ENCODE data around the gene SLC27A4. TPM values are rescaled to one million over a fixed set of nuclear protein-coding genes. Genes with fewer than 3 reads are reported as not detected.
A peak's percentile ranks its signal among the peaks of the same experiment; 100 is the strongest.

The SLC27A4 gene
- total RNA-seq, 2 experiments from 2014 or later: 13.6 to 13.9 TPM

GRCh38 chr9:128316421-128316820, 23.9 kb upstream of the SLC27A4 start:
- Mint-ChIP-seq H3K27ac (no peak overlapping the region), H3K36me3 (no peaks in the 10 kb centered on the region), H3K9me3 (no peaks in the 10 kb centered on the region), H3K4me1 (no peaks in the 10 kb centered on the region), H3K4me3 (no peak overlapping the region), H3K27me3 (no peaks in the 10 kb centered on the region)
- no peak for ATAC-seq (ENCODE audit: low read depth)
- POLR2A ChIA-PET: no interaction called here
- DNase-seq: no peak

- Mint-ChIP-seq H3K36me3 (no peaks in the 10 kb centered on the region), H3K27me3 (no peaks in the 10 kb centered on the region), H3K4me3 (no peak overlapping the region), H3K27ac (no peak overlapping the region), H3K9me3 (no peaks in the 10 kb centered on the region), H3K4me1 (no peaks in the 10 kb centered on the region)
- DNase-seq (no peak), ATAC-seq (ENCODE audit: low read depth) (no peak)
- POLR2A ChIA-PET: no interaction called here
These were observed 22.7 kb upstream of the SLC27A4 start for GRCh38 chr9:128317629-128318028.

GRCh38 chr9:128321343-128321742, 19.0 kb upstream of the SLC27A4 start:
- DNase-seq (no peak), ATAC-seq (ENCODE audit: low read depth) (no peak)
- H3K36me3 Mint-ChIP-seq: no peaks in the 10 kb centered on the region
- POLR2A ChIA-PET: interaction anchor here (1.1 to 1.5 kb wide), 2 partner anchors 8 to 21 kb away, joined by 3 to 6 read pairs; no protein-coding TSS in a partner anchor
- H3K4me1 Mint-ChIP-seq: peaks cover 14% of the 10 kb centered on the region
- H3K27ac Mint-ChIP-seq: no peak overlapping the region
- no peaks in the 10 kb centered on the region for H3K9me3 Mint-ChIP-seq
- peak overlapping the region; percentile 83 for H3K4me3 Mint-ChIP-seq
- H3K27me3 Mint-ChIP-seq: no peaks in the 10 kb centered on the region

DNA sequence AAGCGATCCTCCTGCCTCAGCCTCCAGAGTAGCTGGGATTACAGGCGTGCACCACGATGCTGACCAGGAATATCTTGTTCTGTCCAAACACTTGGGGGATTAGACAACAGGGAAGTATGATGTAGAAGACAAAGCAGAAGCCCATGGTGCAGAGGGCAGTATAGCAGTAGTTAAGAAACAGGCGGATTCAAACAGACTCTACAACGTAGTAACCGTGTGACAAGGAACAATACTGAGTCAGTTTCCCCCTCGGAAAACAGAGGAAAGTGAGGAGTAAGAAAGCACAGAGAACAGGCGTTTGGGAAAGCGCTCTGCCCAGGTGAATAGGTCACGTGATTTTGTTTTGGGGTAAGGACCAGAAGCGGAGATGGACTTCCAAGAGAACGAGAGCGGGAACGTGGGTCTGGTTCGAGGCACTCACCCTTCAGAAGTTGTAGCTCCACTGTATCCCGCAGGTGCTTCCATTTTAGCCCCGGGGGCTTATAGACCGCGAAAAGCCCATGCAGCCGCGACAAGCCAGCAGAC, 18.4 kb upstream of the SLC27A4 start:
- Mint-ChIP-seq H3K36me3 (no peaks in the 10 kb centered on the region), H3K9me3 (no peaks in the 10 kb centered on the region), H3K27me3 (no peaks in the 10 kb centered on the region), H3K27ac (peak overlapping the region; percentile 90), H3K4me3 (peak overlapping the region; percentile 83), H3K4me1 (peaks cover 14% of the 10 kb centered on the region)
- ATAC-seq (ENCODE audit: low read depth) (peak; percentile 1), DNase-seq (no peak)
- POLR2A ChIA-PET: interaction anchor here (0.6 to 1.5 kb wide), 3 partner anchors 9 to 22 kb away, joined by 3 to 6 read pairs (median 3); no protein-coding TSS in a partner anchor

DNA sequence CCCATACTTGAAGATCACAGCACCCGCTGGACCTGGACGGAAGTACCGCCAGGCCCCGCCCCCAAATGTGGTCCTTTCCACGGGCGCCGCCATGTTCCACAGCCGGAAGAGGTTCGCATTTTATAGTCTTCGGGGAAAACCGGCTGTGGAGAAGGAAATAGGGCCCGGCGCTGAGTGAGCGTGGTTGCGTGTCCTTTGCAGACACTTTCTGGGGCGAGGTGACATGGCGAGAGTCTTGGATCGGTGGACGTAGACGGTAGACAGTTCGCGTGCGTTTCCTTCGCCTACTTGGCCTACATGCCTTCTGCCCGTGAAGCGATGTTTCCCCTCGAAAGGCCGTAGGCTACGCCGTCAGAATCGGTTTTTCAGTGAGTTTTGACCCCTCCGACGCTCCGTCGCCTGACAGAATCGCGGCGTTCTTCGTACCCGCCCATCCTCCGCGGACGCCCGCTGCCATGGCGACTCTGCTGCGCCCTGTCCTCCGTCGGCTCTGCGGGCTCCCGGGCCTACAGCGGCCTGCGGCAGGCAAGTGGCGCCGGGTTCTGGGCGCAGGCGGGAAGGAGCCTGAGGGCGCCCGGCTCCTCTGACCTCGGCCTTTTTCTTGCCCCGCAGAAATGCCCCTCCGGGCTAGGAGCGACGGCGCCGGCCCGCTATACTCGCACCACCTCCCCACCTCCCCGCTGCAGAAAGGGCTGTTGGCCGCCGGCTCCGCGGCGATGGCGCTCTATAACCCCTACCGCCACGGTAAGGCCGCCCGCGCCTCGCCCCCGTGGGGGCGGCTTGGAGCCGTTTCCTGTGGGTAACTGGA, 17.7 kb upstream of the SLC27A4 start, which contains the start of the genes COQ4 and TRUB2:
COQ4 (plus strand) TSS at position 436 of the 808 bp plus-strand sequence; CDS start at position 456, 20 bp downstream.
TRUB2 (minus strand) TSS at position 44 of the 808 bp plus-strand sequence; CDS start at position 5, 39 bp downstream.
- H3K4me1 Mint-ChIP-seq: peaks cover 14% of the 10 kb centered on the region
- ATAC-seq (ENCODE audit: low read depth) (peak; percentile 86), DNase-seq (peak; percentile 92)
- no peaks in the 10 kb centered on the region for H3K36me3 Mint-ChIP-seq
- H3K4me3 Mint-ChIP-seq: peak within 1 kb of the TSS; percentile 83
- peak within 1 kb of the TSS; percentile 90 for H3K27ac Mint-ChIP-seq
- no peaks in the 10 kb centered on the region for H3K9me3 Mint-ChIP-seq
- POLR2A ChIA-PET: interaction anchor here (1.1 to 1.5 kb wide), 2 partner anchors 9 to 23 kb away, joined by 3 to 6 read pairs; no protein-coding TSS in a partner anchor
- H3K27me3 Mint-ChIP-seq: no peaks in the 10 kb centered on the region

- Mint-ChIP-seq H3K4me1 (peaks cover 14% of the 10 kb centered on the region), H3K4me3 (peak overlapping the region; percentile 83), H3K27ac (peak overlapping the region; percentile 90), H3K9me3 (no peaks in the 10 kb centered on the region), H3K27me3 (no peaks in the 10 kb centered on the region), H3K36me3 (no peaks in the 10 kb centered on the region)
- DNase-seq: no peak
- no peak for ATAC-seq (ENCODE audit: low read depth)
- POLR2A ChIA-PET: no interaction called here
These were observed 17.1 kb upstream of the SLC27A4 start for GRCh38 chr9:128323212-128323730.

GRCh38 chr9:128323791-128324190, 16.5 kb upstream of the SLC27A4 start:
- Mint-ChIP-seq H3K4me1 (peaks cover 14% of the 10 kb centered on the region), H3K9me3 (no peaks in the 10 kb centered on the region), H3K27me3 (no peaks in the 10 kb centered on the region), H3K4me3 (peak overlapping the region; percentile 83), H3K36me3 (no peaks in the 10 kb centered on the region), H3K27ac (peak overlapping the region; percentile 90)
- POLR2A ChIA-PET: no interaction called here
- DNase-seq (no peak), ATAC-seq (ENCODE audit: low read depth) (no peak)

DNA sequence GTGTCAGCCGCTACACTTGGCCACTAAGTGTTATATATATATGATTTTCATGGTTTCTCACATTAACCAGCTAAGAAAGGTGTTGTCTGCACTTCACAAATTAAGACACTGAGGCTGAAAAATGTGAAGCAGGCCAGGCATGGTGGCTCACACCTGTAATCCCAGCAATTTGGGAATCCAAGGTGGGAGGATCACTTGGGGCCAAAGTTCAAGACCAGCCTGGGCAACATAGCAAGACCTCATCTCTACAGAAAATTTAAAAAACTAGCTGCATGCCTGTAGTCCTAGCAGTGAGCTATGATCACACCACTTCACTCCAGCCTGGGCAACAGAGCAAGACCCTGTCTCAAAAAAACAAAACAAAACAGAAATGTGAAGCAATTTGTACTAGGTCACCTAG, 15.9 kb upstream of the SLC27A4 start:
- peak overlapping the region; percentile 90 for H3K27ac Mint-ChIP-seq
- POLR2A ChIA-PET: interaction anchor here (0.6 kb wide), 1 partner anchor 12 kb away, joined by 3 read pairs; no protein-coding TSS in a partner anchor
- peaks cover 14% of the 10 kb centered on the region for H3K4me1 Mint-ChIP-seq
- H3K4me3 Mint-ChIP-seq: peak overlapping the region; percentile 83
- no peaks in the 10 kb centered on the region for H3K36me3 Mint-ChIP-seq
- H3K27me3 Mint-ChIP-seq: no peaks in the 10 kb centered on the region
- no peak for DNase-seq
- no peak for ATAC-seq (ENCODE audit: low read depth)
- H3K9me3 Mint-ChIP-seq: no peaks in the 10 kb centered on the region

DNA sequence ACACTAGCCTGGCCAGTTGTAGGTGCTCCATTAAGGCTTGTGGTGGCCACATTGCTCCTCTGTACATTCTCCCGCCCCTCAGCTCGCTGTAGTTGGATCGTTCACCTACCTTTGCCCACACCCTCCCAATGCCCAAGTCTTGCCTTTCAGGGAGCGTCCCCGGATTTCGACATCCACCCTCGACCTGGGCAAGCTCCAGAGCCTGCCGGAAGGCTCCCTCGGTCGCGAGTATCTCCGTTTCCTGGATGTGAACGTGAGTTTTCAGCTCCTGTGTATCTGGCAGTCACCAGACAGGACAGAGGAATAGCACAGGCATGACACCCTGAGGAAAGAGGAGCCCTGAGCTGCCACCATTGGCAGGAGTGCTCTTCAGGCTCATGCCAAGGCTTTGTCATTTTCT, 14.7 kb upstream of the SLC27A4 start:
- DNase-seq (no peak), ATAC-seq (ENCODE audit: low read depth) (no peak)
- Mint-ChIP-seq H3K4me1 (peaks cover 14% of the 10 kb centered on the region), H3K36me3 (no peaks in the 10 kb centered on the region), H3K27me3 (no peaks in the 10 kb centered on the region), H3K27ac (no peak overlapping the region), H3K4me3 (no peak overlapping the region), H3K9me3 (no peaks in the 10 kb centered on the region)
- POLR2A ChIA-PET: no interaction called here

DNA sequence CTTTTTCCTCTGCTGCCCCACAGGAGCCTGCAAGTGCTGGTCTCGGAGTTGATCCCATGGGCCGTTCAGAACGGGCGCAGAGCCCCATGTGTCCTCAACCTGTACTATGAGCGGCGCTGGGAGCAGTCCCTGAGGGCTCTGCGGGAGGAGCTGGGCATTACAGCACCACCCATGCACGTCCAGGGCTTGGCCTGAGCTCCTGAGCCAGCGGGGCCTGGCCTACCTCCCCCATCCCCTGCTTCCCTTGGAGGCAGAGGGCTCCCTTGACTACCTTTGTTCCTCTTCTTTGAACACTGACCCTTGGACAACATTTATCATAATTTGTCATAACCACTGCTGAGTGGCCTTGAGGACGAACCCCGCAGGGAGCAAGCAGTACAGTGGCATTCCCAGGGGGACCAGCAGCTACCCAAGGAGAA, 6.9 kb upstream of the SLC27A4 start:
- POLR2A ChIA-PET: no interaction called here
- Mint-ChIP-seq H3K4me3 (no peak overlapping the region), H3K27ac (no peak overlapping the region), H3K27me3 (no peaks in the 10 kb centered on the region), H3K9me3 (no peaks in the 10 kb centered on the region), H3K36me3 (no peaks in the 10 kb centered on the region), H3K4me1 (no peaks in the 10 kb centered on the region)
- DNase-seq (no peak), ATAC-seq (ENCODE audit: low read depth) (no peak)

GRCh38 chr9:128335161-128335560, 5.2 kb upstream of the SLC27A4 start:
- POLR2A ChIA-PET: no interaction called here
- no peaks in the 10 kb centered on the region for H3K4me1 Mint-ChIP-seq
- ATAC-seq (ENCODE audit: low read depth) (no peak), DNase-seq (no peak)
- H3K4me3 Mint-ChIP-seq: no peak overlapping the region
- H3K27me3 Mint-ChIP-seq: no peaks in the 10 kb centered on the region
- H3K36me3 Mint-ChIP-seq: no peaks in the 10 kb centered on the region
- H3K9me3 Mint-ChIP-seq: no peaks in the 10 kb centered on the region
- H3K27ac Mint-ChIP-seq: no peak overlapping the region

DNA sequence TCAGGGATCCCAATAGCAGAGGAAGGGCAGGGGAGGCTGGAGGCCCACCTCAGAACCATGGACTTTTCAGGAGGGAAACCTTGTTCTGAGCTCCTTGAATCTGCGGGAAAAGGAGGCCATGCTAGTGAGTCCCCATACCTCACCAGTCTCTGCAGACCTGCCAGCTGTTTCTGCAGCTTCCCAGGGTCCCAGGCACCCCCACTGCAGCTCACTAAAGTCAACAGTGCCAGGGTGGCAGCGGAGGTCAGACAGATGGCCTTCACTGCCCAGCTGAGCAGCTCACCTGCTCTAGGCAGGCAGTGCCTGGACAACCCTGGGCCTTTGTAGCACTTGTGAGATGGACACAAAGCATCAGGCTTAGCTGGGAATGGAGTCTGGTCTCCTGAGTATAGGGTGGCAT, 4.4 kb upstream of the SLC27A4 start:
- POLR2A ChIA-PET: no interaction called here
- DNase-seq: no peak
- H3K27me3 Mint-ChIP-seq: no peaks in the 10 kb centered on the region
- no peak for ATAC-seq (ENCODE audit: low read depth)
- H3K27ac Mint-ChIP-seq: no peak overlapping the region
- H3K36me3 Mint-ChIP-seq: no peaks in the 10 kb centered on the region
- no peak overlapping the region for H3K4me3 Mint-ChIP-seq
- H3K4me1 Mint-ChIP-seq: no peaks in the 10 kb centered on the region
- no peaks in the 10 kb centered on the region for H3K9me3 Mint-ChIP-seq

GRCh38 chr9:128337936-128338335, 2.4 kb upstream of the SLC27A4 start:
- no peak for ATAC-seq (ENCODE audit: low read depth)
- H3K9me3 Mint-ChIP-seq: no peaks in the 10 kb centered on the region
- H3K27me3 Mint-ChIP-seq: no peaks in the 10 kb centered on the region
- H3K4me3 Mint-ChIP-seq: no peak overlapping the region
- H3K4me1 Mint-ChIP-seq: peaks cover 4% of the 10 kb centered on the region
- H3K36me3 Mint-ChIP-seq: no peaks in the 10 kb centered on the region
- DNase-seq: no peak
- POLR2A ChIA-PET: no interaction called here
- H3K27ac Mint-ChIP-seq: no peak overlapping the region
